WTC11 (cell line): ENCODE data around the gene NOL9. TPM values are rescaled to one million over a fixed set of nuclear protein-coding genes. Genes with fewer than 3 reads are reported as not detected.

Experiments used
- ATAC-seq: fragments of 200-7000 bp; cut with Tn5 transposase; 2 replicates; pipeline ENCODE4 v1.10.0; 2021; ENCODE audit warnings: mild to moderate bottlenecking, moderate library complexity
- CTCF ChIA-PET: fragments of 300-600 bp; sonication (Branson Sonifier 250); formaldehyde crosslinking; loops from one replicate; lab custom pipeline; 2021; ENCODE audit warnings: antibody characterized with exemption; lab: Charles Lee
- POLR2A ChIA-PET: fragments of 350-600 bp; sonication (Branson Sonifier 250); formaldehyde crosslinking; loops from one replicate; lab custom pipeline; 2021; ENCODE audit warnings: antibody characterized with exemption; lab: Charles Lee
- DNase-seq: peaks from one replicate; pipeline ENCODE4 v3.0.0; 2021; ENCODE audit warnings: low spot score
- H3K27ac Mint-ChIP-seq: 2 replicates; pipeline ENCODE4 v1.8.0; 2021; ENCODE audit warnings: mixed read lengths
- H3K27me3 Mint-ChIP-seq: 2 replicates; pipeline ENCODE4 v1.8.0; 2021; ENCODE audit warnings: low read depth, mild to moderate bottlenecking, moderate library complexity, mixed read lengths
- H3K36me3 Mint-ChIP-seq: 2 replicates; pipeline ENCODE4 v1.8.0; 2021; ENCODE audit warnings: mixed read lengths
- H3K4me1 Mint-ChIP-seq: 2 replicates; pipeline ENCODE4 v1.8.0; 2022; ENCODE audit warnings: mixed read lengths
- H3K4me3 Mint-ChIP-seq: 2 replicates; pipeline ENCODE4 v1.8.0; 2021; ENCODE audit warnings: mild to moderate bottlenecking, moderate library complexity, mixed read lengths
- H3K9me3 Mint-ChIP-seq: 2 replicates; pipeline ENCODE4 v1.8.0; 2021; ENCODE audit warnings: mixed read lengths
- ATF1 ChIP-seq: sonication (generic); formaldehyde crosslinking; IDR thresholded peaks from 2 replicates; pipeline ENCODE4 v1.8.1; 2023; ENCODE audit warnings: mild to moderate bottlenecking, moderate library complexity, missing genetic modification reagents
- ATF3 ChIP-seq: sonication (generic); formaldehyde crosslinking; conservative IDR thresholded peaks from 2 replicates; pipeline ENCODE4 v1.8.1; 2022; ENCODE audit warnings: mild to moderate bottlenecking, missing genetic modification reagents
- CREB1 ChIP-seq: sonication (generic); formaldehyde crosslinking; IDR thresholded peaks from 2 replicates; pipeline ENCODE4 v1.8.0; 2023; ENCODE audit warnings: mild to moderate bottlenecking, missing genetic modification reagents
- ELF4 ChIP-seq: sonication (generic); formaldehyde crosslinking; IDR thresholded peaks from 2 replicates; pipeline ENCODE4 v1.8.1; 2022; ENCODE audit warnings: low read depth, mild to moderate bottlenecking, moderate library complexity, missing genetic modification reagents
- EMX1 ChIP-seq: fragments of 250-450 bp; sonication (Bioruptor Pico); IDR thresholded peaks from 2 replicates; pipeline ENCODE4 v1.8.0; 2021; ENCODE audit warnings: mild to moderate bottlenecking
- ETV6 ChIP-seq: sonication (generic); formaldehyde crosslinking; IDR thresholded peaks from 2 replicates; pipeline ENCODE4 v1.8.1; 2022; ENCODE audit warnings: mild to moderate bottlenecking, missing genetic modification reagents
- FOXP1 ChIP-seq: sonication (generic); formaldehyde crosslinking; IDR thresholded peaks from 2 replicates; pipeline ENCODE4 v1.8.0; 2022; ENCODE audit warnings: missing genetic modification reagents, mild to moderate bottlenecking, moderate library complexity, borderline replicate concordance
- GRHL2 ChIP-seq: fragments of 250-450 bp; sonication (Bioruptor Pico); IDR thresholded peaks from 2 replicates; pipeline ENCODE4 v1.8.0; 2022; ENCODE audit warnings: mild to moderate bottlenecking, moderate library complexity; ENCODE audit not compliant: insufficient replicate concordance, severe bottlenecking
- GTF2I ChIP-seq: fragments of 250-450 bp; sonication (Bioruptor Pico); conservative IDR thresholded peaks from 2 replicates; pipeline ENCODE4 v1.4.0; 2021; ENCODE audit warnings: mild to moderate bottlenecking
- HMGA2 ChIP-seq: fragments of 250-450 bp; sonication (Bioruptor Pico); IDR thresholded peaks from 2 replicates; pipeline ENCODE4 v1.4.0; 2021; ENCODE audit warnings: mild to moderate bottlenecking, moderate library complexity
- JAZF1 ChIP-seq: fragments of 250-450 bp; sonication (Bioruptor Pico); IDR thresholded peaks from 2 replicates; pipeline ENCODE4 v1.9.0; 2021; ENCODE audit warnings: moderate library complexity, mild to moderate bottlenecking, inconsistent platforms
- OVOL2 ChIP-seq: fragments of 250-450 bp; sonication (Bioruptor Pico); IDR thresholded peaks from 2 replicates; pipeline ENCODE4 v1.9.0; 2021; ENCODE audit warnings: mild to moderate bottlenecking, borderline replicate concordance
- PRRX2 ChIP-seq: fragments of 250-450 bp; sonication (Bioruptor Pico); IDR thresholded peaks from 2 replicates; pipeline ENCODE4 v1.8.0; 2021; ENCODE audit warnings: mild to moderate bottlenecking
- TP53 ChIP-seq: sonication (generic); formaldehyde crosslinking; IDR thresholded peaks from 2 replicates; pipeline ENCODE4 v1.8.1; 2023; ENCODE audit warnings: mild to moderate bottlenecking, missing genetic modification reagents
- ZNF138 ChIP-seq: sonication (generic); formaldehyde crosslinking; conservative IDR thresholded peaks from 2 replicates; pipeline ENCODE4 v1.8.1; 2022; ENCODE audit warnings: mild to moderate bottlenecking, moderate library complexity, missing genetic modification reagents
- ZNF396 ChIP-seq: fragments of 250-450 bp; sonication (Bioruptor Pico); IDR thresholded peaks from 2 replicates; pipeline ENCODE4 v1.8.0; 2021; ENCODE audit warnings: mild to moderate bottlenecking, moderate library complexity, borderline replicate concordance
- ZNF416 ChIP-seq: fragments of 250-450 bp; sonication (Bioruptor Pico); IDR thresholded peaks from 2 replicates; pipeline ENCODE4 v1.9.0; 2021; ENCODE audit warnings: mild to moderate bottlenecking, inconsistent platforms
- ZNF425 ChIP-seq: fragments of 250-450 bp; sonication (Bioruptor Pico); conservative IDR thresholded peaks from 2 replicates; pipeline ENCODE4 v1.9.0; 2021; ENCODE audit warnings: mild to moderate bottlenecking
- total RNA-seq: library from RNA; stranded (reverse); gene quantifications from 3 replicates; pipeline ENCODE4 v1.2.3, GENCODE V29; 2021
- TF ChIP-seq, protein P1 (sequence below): sonication (generic); formaldehyde crosslinking; IDR thresholded peaks from 2 replicates; pipeline ENCODE4 v1.8.0; 2023; ENCODE audit warnings: mild to moderate bottlenecking, missing genetic modification reagents
- TF ChIP-seq, protein P2 (sequence below): sonication (generic); formaldehyde crosslinking; IDR thresholded peaks from 2 replicates; pipeline ENCODE4 v1.8.1; 2023; ENCODE audit warnings: mild to moderate bottlenecking, missing genetic modification reagents
- TF ChIP-seq, protein P3 (sequence below): sonication (generic); formaldehyde crosslinking; IDR thresholded peaks from 2 replicates; pipeline ENCODE4 v1.8.0; 2022; ENCODE audit warnings: mild to moderate bottlenecking, missing genetic modification reagents
- TF ChIP-seq, protein P4 (sequence below): sonication (generic); formaldehyde crosslinking; IDR thresholded peaks from 2 replicates; pipeline ENCODE4 v1.8.1; 2022; ENCODE audit warnings: low read depth, missing genetic modification reagents, borderline replicate concordance

NOL9 gene
- total RNA-seq, 1 experiment from 2014 or later, result 37.4 TPM

DNA sequence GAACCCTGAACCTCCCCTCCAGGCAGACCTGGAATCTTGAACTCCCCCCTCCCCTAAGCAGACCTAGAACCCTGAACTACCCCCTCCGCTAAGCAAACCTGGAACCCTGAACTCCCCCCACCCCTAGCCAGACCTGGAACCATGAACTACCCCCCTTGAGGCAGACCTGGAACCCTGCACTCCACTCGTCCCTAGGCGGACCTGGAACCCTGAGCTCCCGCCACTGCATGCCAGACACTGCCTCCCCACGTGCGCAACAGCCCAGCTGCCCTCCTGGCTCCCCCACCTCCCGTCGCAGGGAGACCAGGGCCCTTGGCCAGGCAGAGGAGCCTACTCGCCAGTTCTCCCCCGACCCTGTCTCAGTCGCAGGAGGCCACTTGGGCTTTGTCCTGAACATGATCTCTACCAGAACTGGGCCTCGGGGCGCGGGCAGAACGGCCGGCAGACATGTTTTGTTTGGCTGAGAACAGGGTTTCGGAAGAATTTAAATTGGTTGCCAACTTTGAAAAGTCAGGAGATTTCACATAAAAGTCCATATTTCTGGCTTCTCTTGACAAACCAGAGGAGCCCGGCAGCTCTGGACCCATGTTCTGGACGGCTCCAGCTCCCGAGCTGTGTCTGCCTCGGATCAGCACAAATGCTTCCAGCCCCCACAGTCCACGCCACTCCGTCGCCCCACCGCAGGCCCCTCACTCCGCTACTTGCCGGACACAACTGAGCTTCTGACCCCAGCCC, 53.6 kb downstream of the NOL9 start:
- peaks cover 15% of the 10 kb centered on the region for H3K4me1 Mint-ChIP-seq
- no peak overlapping the region for H3K27ac Mint-ChIP-seq
- DNase-seq (no peak), ATAC-seq (no peak)
- H3K36me3 Mint-ChIP-seq, result no peaks in the 10 kb centered on the region
- no peaks in the 10 kb centered on the region for H3K9me3 Mint-ChIP-seq
- H3K27me3 Mint-ChIP-seq, result peaks cover 28% of the 10 kb centered on the region
- ChIA-PET CTCF (interaction anchor here (0.8 to 3.9 kb wide), 7 partner anchors 15 to 146 kb away, joined by 3 to 21 read pairs (median 4); no protein-coding TSS in a partner anchor), POLR2A (no interaction called here)
- no peak overlapping the region for H3K4me3 Mint-ChIP-seq
- TF ChIP-seq ZNF416 (no peak), TP53 (CRISPR knock-in tag) (no peak), ETV6 (CRISPR knock-in tag) (no peak), JAZF1 (CRISPR knock-in tag) (no peak), ATF1 (CRISPR knock-in tag) (no peak), FOXP1 (CRISPR knock-in tag) (no peak), PRRX2 (CRISPR knock-in tag) (no peak), OVOL2 (CRISPR knock-in tag) (no peak), ZNF425 (no peak), ATF3 (CRISPR knock-in tag) (no peak), ZNF396 (CRISPR knock-in tag) (no peak)
- TF ChIP-seq, protein P1, sequence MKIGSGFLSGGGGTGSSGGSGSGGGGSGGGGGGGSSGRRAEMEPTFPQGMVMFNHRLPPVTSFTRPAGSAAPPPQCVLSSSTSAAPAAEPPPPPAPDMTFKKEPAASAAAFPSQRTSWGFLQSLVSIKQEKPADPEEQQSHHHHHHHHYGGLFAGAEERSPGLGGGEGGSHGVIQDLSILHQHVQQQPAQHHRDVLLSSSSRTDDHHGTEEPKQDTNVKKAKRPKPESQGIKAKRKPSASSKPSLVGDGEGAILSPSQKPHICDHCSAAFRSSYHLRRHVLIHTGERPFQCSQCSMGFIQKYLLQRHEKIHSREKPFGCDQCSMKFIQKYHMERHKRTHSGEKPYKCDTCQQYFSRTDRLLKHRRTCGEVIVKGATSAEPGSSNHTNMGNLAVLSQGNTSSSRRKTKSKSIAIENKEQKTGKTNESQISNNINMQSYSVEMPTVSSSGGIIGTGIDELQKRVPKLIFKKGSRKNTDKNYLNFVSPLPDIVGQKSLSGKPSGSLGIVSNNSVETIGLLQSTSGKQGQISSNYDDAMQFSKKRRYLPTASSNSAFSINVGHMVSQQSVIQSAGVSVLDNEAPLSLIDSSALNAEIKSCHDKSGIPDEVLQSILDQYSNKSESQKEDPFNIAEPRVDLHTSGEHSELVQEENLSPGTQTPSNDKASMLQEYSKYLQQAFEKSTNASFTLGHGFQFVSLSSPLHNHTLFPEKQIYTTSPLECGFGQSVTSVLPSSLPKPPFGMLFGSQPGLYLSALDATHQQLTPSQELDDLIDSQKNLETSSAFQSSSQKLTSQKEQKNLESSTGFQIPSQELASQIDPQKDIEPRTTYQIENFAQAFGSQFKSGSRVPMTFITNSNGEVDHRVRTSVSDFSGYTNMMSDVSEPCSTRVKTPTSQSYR (CRISPR knock-in tag), result no peak
- TF ChIP-seq, protein P2, sequence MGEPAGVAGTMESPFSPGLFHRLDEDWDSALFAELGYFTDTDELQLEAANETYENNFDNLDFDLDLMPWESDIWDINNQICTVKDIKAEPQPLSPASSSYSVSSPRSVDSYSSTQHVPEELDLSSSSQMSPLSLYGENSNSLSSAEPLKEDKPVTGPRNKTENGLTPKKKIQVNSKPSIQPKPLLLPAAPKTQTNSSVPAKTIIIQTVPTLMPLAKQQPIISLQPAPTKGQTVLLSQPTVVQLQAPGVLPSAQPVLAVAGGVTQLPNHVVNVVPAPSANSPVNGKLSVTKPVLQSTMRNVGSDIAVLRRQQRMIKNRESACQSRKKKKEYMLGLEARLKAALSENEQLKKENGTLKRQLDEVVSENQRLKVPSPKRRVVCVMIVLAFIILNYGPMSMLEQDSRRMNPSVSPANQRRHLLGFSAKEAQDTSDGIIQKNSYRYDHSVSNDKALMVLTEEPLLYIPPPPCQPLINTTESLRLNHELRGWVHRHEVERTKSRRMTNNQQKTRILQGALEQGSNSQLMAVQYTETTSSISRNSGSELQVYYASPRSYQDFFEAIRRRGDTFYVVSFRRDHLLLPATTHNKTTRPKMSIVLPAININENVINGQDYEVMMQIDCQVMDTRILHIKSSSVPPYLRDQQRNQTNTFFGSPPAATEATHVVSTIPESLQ (CRISPR knock-in tag), result no peak
- TF ChIP-seq, protein P3, sequence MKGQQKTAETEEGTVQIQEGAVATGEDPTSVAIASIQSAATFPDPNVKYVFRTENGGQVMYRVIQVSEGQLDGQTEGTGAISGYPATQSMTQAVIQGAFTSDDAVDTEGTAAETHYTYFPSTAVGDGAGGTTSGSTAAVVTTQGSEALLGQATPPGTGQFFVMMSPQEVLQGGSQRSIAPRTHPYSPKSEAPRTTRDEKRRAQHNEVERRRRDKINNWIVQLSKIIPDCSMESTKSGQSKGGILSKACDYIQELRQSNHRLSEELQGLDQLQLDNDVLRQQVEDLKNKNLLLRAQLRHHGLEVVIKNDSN (CRISPR knock-in tag), result no peak

- peaks cover 30% of the 10 kb centered on the region for H3K27me3 Mint-ChIP-seq
- POLR2A ChIA-PET, result no interaction called here
- peaks cover 19% of the 10 kb centered on the region for H3K4me1 Mint-ChIP-seq
- no peaks in the 10 kb centered on the region for H3K9me3 Mint-ChIP-seq
- H3K4me3 Mint-ChIP-seq, result peak overlapping the region; percentile 29; the same call in 1 of the 2 replicates
- CTCF ChIA-PET, result interaction anchor here (1.1 to 3.9 kb wide), 8 partner anchors 11 to 61 kb away, joined by 4 to 21 read pairs (median 4); no protein-coding TSS in a partner anchor
- no peak for DNase-seq
- ATAC-seq, result no peak
- H3K36me3 Mint-ChIP-seq, result no peaks in the 10 kb centered on the region
- H3K27ac Mint-ChIP-seq, result no peak overlapping the region
- TF ChIP-seq EMX1 (CRISPR knock-in tag) (no peak), ELF4 (CRISPR knock-in tag) (no peak), GRHL2 (CRISPR knock-in tag) (no peak), CREB1 (no peak), ZNF138 (CRISPR knock-in tag) (no peak), GTF2I (CRISPR knock-in tag) (no peak), HMGA2 (CRISPR knock-in tag) (no peak)
- TF ChIP-seq, protein P4, sequence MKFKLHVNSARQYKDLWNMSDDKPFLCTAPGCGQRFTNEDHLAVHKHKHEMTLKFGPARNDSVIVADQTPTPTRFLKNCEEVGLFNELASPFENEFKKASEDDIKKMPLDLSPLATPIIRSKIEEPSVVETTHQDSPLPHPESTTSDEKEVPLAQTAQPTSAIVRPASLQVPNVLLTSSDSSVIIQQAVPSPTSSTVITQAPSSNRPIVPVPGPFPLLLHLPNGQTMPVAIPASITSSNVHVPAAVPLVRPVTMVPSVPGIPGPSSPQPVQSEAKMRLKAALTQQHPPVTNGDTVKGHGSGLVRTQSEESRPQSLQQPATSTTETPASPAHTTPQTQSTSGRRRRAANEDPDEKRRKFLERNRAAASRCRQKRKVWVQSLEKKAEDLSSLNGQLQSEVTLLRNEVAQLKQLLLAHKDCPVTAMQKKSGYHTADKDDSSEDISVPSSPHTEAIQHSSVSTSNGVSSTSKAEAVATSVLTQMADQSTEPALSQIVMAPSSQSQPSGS (CRISPR knock-in tag), result no peak
- TF ChIP-seq, protein P3 (CRISPR knock-in tag), result no peak
- TF ChIP-seq, protein P2 (CRISPR knock-in tag), result no peak
These were observed 55.0 kb downstream of the NOL9 start for GRCh38 chr1:6499296-6499695.
